H1 (cell line): ENCODE data around the gene CAMKK1. TPM values are rescaled to one million over a fixed set of nuclear protein-coding genes. Genes with fewer than 3 reads are reported as not detected.

Experiments used
- CTCF ChIA-PET: fragments of 300-600 bp; sonication (Branson Sonifier 250); formaldehyde crosslinking; loops from one replicate; lab custom pipeline; 2021; ENCODE audit not compliant: partially characterized antibody; lab: Charles Lee
- POLR2A ChIA-PET: fragments of 300-600 bp; sonication (Branson Sonifier 250); formaldehyde crosslinking; loops from one replicate; lab custom pipeline; 2021; ENCODE audit warnings: inconsistent platforms; ENCODE audit not compliant: partially characterized antibody; lab: Charles Lee
- DNase-seq, 2 experiments: peaks; one replicate each; pipeline versions ENCODE4 v3.0.0 to v3.0.0-alpha.2; 2010 to 2022; ENCODE audit warnings: low spot score in 2 of 2, low read depth in 1 of 2, mixed read lengths in 1 of 2
- FAIRE-seq: peaks from 2 replicates; lab custom pipeline; 2011; peaks lifted over from hg19 to GRCh38; lab: Jason Lieb, UNC
- H2AFZ ChIP-seq: 2 replicates; pipeline ENCODE4 v1.8.1; 2012; ENCODE audit warnings: low read length, inconsistent platforms
- H2AK5ac ChIP-seq: 2 replicates; pipeline ENCODE4 v1.6.1; 2013; ENCODE audit warnings: low read depth, low read length
- H2BK120ac ChIP-seq: replicated peaks from 2 replicates; pipeline ENCODE3; 2013; ENCODE audit warnings: low read depth, low read length, inconsistent platforms
- H2BK12ac ChIP-seq: 2 replicates; pipeline ENCODE4 v1.6.1; 2013; ENCODE audit warnings: low read depth, low read length
- H2BK15ac ChIP-seq: 2 replicates; pipeline ENCODE4 v1.6.1; 2013; ENCODE audit warnings: low read length
- H2BK20ac ChIP-seq: 2 replicates; pipeline ENCODE4 v1.6.1; 2013; ENCODE audit warnings: low read length
- H2BK5ac ChIP-seq: 2 replicates; pipeline ENCODE4 v1.6.1; 2013; ENCODE audit warnings: low read depth, low read length
- H3K14ac ChIP-seq: 2 replicates; pipeline ENCODE4 v1.6.1; 2013; ENCODE audit warnings: inconsistent platforms; ENCODE audit not compliant: insufficient read length
- H3K18ac ChIP-seq: 2 replicates; pipeline ENCODE4 v1.6.1; 2013; ENCODE audit warnings: low read length; ENCODE audit errors: extremely low read depth
- H3K23ac ChIP-seq: 2 replicates; pipeline ENCODE4 v1.6.1; 2013; ENCODE audit warnings: inconsistent platforms; ENCODE audit not compliant: insufficient read length
- H3K23me2 ChIP-seq: 2 replicates; pipeline ENCODE4 v1.6.1; 2013; ENCODE audit warnings: low read depth, low read length
- H3K27ac ChIP-seq: 2 replicates; pipeline ENCODE4 v1.6.1; 2011; ENCODE audit warnings: low read depth, low read length, inconsistent platforms
- H3K27me3 ChIP-seq, 4 experiments: replicated peaks in 1 of 4; 1 replicate in 1 of 4; 2 replicates in 3 of 4; pipeline versions ENCODE4 v1.6.1 to v1.8.1; 2011 to 2013; ENCODE audit warnings: low read length in 3 of 4, mild to moderate bottlenecking in 3 of 4, inconsistent platforms in 2 of 4, mixed read lengths in 2 of 4, moderate library complexity in 1 of 4; ENCODE audit not compliant: control insufficient read depth in 3 of 4, insufficient read depth in 3 of 4; ENCODE audit errors: extremely low read depth in 1 of 4
- H3K36me3 ChIP-seq, 4 experiments: 2 replicates each; pipeline versions ENCODE4 v1.6.1 to v1.8.1; 2011 to 2013; ENCODE audit warnings: mild to moderate bottlenecking in 4 of 4, low read length in 3 of 4, moderate library complexity in 2 of 4, control low read depth in 1 of 4, inconsistent platforms in 1 of 4; ENCODE audit not compliant: insufficient read depth in 4 of 4, control insufficient read depth in 2 of 4
- H3K4ac ChIP-seq: replicated peaks from 2 replicates; pipeline ENCODE3; 2013; ENCODE audit warnings: low read length, low read depth, mixed read lengths, inconsistent platforms; ENCODE audit not compliant: insufficient read length
- H3K4me1 ChIP-seq, 4 experiments: replicated peaks in 1 of 4; 1 replicate in 1 of 4; 2 replicates in 3 of 4; pipeline versions ENCODE4 v1.6.1 to v1.8.1; 2011 to 2013; ENCODE audit warnings: low read length in 3 of 4, inconsistent platforms in 2 of 4, mixed read lengths in 1 of 4; ENCODE audit not compliant: insufficient read depth in 4 of 4, control insufficient read depth in 3 of 4
- H3K4me2 ChIP-seq, 2 experiments: 2 replicates each; pipeline versions ENCODE4 v1.6.1 to v1.8.1; 2011 to 2013; ENCODE audit warnings: low read depth in 2 of 2, low read length in 2 of 2, control low read depth in 1 of 2, inconsistent platforms in 1 of 2, mild to moderate bottlenecking in 1 of 2; ENCODE audit not compliant: insufficient read depth in 1 of 2
- H3K4me3 ChIP-seq, 4 experiments: fragments of 200-600, 300-600 bp in 1 of 4; sonication (generic), shearing (Covaris generic), sonication (Bioruptor Twin) in 1 of 4; 2 replicates each; pipeline versions ENCODE4 v1.5.1 to v1.8.1; 2011 to 2016; ENCODE audit warnings: low read length in 4 of 4, low read depth in 3 of 4, control low read depth in 2 of 4, inconsistent platforms in 2 of 4, mild to moderate bottlenecking in 2 of 4, mixed read lengths in 1 of 4, moderate library complexity in 1 of 4; ENCODE audit not compliant: insufficient read depth in 2 of 4; ENCODE audit errors: extremely low read depth in 1 of 4
- H3K56ac ChIP-seq: replicated peaks from 2 replicates; pipeline ENCODE3; 2013; ENCODE audit warnings: low read depth, mild to moderate bottlenecking, mixed read lengths, low read length, inconsistent platforms; ENCODE audit not compliant: insufficient read length
- H3K79me1 ChIP-seq: 2 replicates; pipeline ENCODE4 v1.6.1; 2013; ENCODE audit warnings: low read depth, low read length, control low read depth
- H3K79me2 ChIP-seq, 2 experiments: 2 replicates each; pipeline versions ENCODE4 v1.6.1 to v1.8.1; 2012 to 2013; ENCODE audit warnings: low read length in 2 of 2, mild to moderate bottlenecking in 2 of 2, inconsistent platforms in 1 of 2; ENCODE audit not compliant: insufficient read depth in 2 of 2, control insufficient read depth in 1 of 2
- H3K9ac ChIP-seq, 4 experiments: replicated peaks in 1 of 4; 1 replicate in 1 of 4; 2 replicates in 3 of 4; pipeline versions ENCODE4 v1.6.1 to v1.8.1; 2011 to 2013; ENCODE audit warnings: low read depth in 3 of 4, low read length in 3 of 4, control low read depth in 2 of 4, mild to moderate bottlenecking in 2 of 4, moderate library complexity in 2 of 4, inconsistent platforms in 1 of 4; ENCODE audit errors: extremely low read depth in 1 of 4
- H3K9me3 ChIP-seq, 2 experiments: 2 replicates each; pipeline versions ENCODE4 v1.6.1 to v1.8.1; 2012 to 2013; ENCODE audit warnings: mild to moderate bottlenecking in 2 of 2, moderate library complexity in 2 of 2, control low read depth in 1 of 2, inconsistent platforms in 1 of 2, low read depth in 1 of 2, low read length in 1 of 2, mixed read lengths in 1 of 2; ENCODE audit not compliant: insufficient read depth in 2 of 2
- H4K20me1 ChIP-seq, 2 experiments: replicated peaks in 1 of 2; 2 replicates each; pipeline versions ENCODE3 to v1.8.1; 2011 to 2013; ENCODE audit warnings: inconsistent platforms in 2 of 2, low read length in 2 of 2, mild to moderate bottlenecking in 1 of 2; ENCODE audit not compliant: insufficient read depth in 2 of 2, control insufficient read depth in 1 of 2
- H4K5ac ChIP-seq: 2 replicates; pipeline ENCODE4 v1.6.1; 2013; ENCODE audit warnings: low read length, low read depth, mixed read lengths, inconsistent platforms; ENCODE audit not compliant: insufficient read length
- H4K8ac ChIP-seq: 2 replicates; pipeline ENCODE4 v1.8.0; 2013; ENCODE audit warnings: mild to moderate bottlenecking, moderate library complexity, low read length, inconsistent platforms; ENCODE audit not compliant: insufficient read depth; ENCODE audit errors: extremely low read depth
- H4K91ac ChIP-seq: replicated peaks from 2 replicates; pipeline ENCODE3; 2013; ENCODE audit warnings: low read length, mixed read lengths, inconsistent platforms; ENCODE audit not compliant: insufficient read length
- CREB1 ChIP-seq: IDR thresholded peaks from 2 replicates; pipeline ENCODE4 v1.6.1; 2012; ENCODE audit warnings: inconsistent platforms
- EP300 ChIP-seq, 2 experiments: IDR thresholded peaks; 1 replicate in 1 of 2; 2 replicates in 1 of 2; pipeline ENCODE4 v1.6.1; 2011 to 2012; ENCODE audit warnings: low read depth in 2 of 2, low read length in 2 of 2, mild to moderate bottlenecking in 2 of 2, borderline replicate concordance in 1 of 2, inconsistent platforms in 1 of 2, moderate library complexity in 1 of 2
- JUND ChIP-seq: IDR thresholded peaks from 2 replicates; pipeline ENCODE4 v1.6.1; 2011; ENCODE audit warnings: mild to moderate bottlenecking, improper control_type of control experiment, low read length
- KDM1A ChIP-seq: fragments of 200-600, 300-600 bp; sonication (generic); IDR thresholded peaks from 2 replicates; pipeline ENCODE4 v1.7.1; 2016; ENCODE audit warnings: mild to moderate bottlenecking, low read length, borderline replicate concordance
- MAFK ChIP-seq: IDR thresholded peaks from 2 replicates; pipeline ENCODE4 v1.6.1; 2012; ENCODE audit warnings: low read depth, mild to moderate bottlenecking, improper control_type of control experiment, low read length
- MAX ChIP-seq: IDR thresholded peaks from 2 replicates; pipeline ENCODE4 v1.6.1; 2012; ENCODE audit warnings: inconsistent platforms
- PHF8 ChIP-seq: fragments of 200-600 bp; sonication (generic); conservative IDR thresholded peaks from 2 replicates; pipeline ENCODE4 v1.7.1; 2012; ENCODE audit warnings: low read depth, mild to moderate bottlenecking, inconsistent platforms, low read length, moderate library complexity
- RFX5 ChIP-seq: IDR thresholded peaks from 2 replicates; pipeline ENCODE4 v1.6.1; 2011; ENCODE audit warnings: low read depth, low read length, improper control_type of control experiment, borderline replicate concordance
- RXRA ChIP-seq: IDR thresholded peaks from 2 replicates; pipeline ENCODE4 v1.6.1; 2011; ENCODE audit warnings: low read depth, mild to moderate bottlenecking, low read length, moderate library complexity; ENCODE audit not compliant: insufficient read depth
- SIRT6 ChIP-seq: IDR thresholded peaks from one replicate; pipeline ENCODE4 v1.7.1; 2012; ENCODE audit warnings: low read length, inconsistent platforms
- SP2 ChIP-seq: IDR thresholded peaks from 2 replicates; pipeline ENCODE4 v1.6.1; 2012; ENCODE audit warnings: mild to moderate bottlenecking, low read length, inconsistent platforms
- SRF ChIP-seq: IDR thresholded peaks from 2 replicates; pipeline ENCODE4 v1.6.1; 2011; ENCODE audit warnings: mild to moderate bottlenecking, low read depth, low read length, moderate library complexity
- TBP ChIP-seq: IDR thresholded peaks from 2 replicates; pipeline ENCODE4 v1.6.1; 2011; ENCODE audit warnings: low read depth, low read length, improper control_type of control experiment
- TEAD4 ChIP-seq: IDR thresholded peaks from 2 replicates; pipeline ENCODE4 v1.6.1; 2012; ENCODE audit warnings: low read depth, low read length, inconsistent platforms, mixed read lengths
- WGBS, 2 experiments: shearing (Covaris generic) in 1 of 2; methylation state at CpG; one replicate each; pipeline versions ENCODE4 v1.1.6 to v1.1.7; 2013 to 2015; ENCODE audit warnings: low lambda C conversion rate in 2 of 2, mixed read lengths in 2 of 2, inconsistent platforms in 1 of 2, low coverage in 1 of 2, missing lambda C conversion rate in 1 of 2; ENCODE audit not compliant: insufficient replicate concordance in 2 of 2, insufficient coverage in 1 of 2, insufficient read length in 1 of 2; ENCODE audit errors: extremely low coverage in 1 of 2, missing lambda C conversion rate in 1 of 2; 5-methylcytosine and 5-hydroxymethylcytosine counted together
- polyA plus RNA-seq, 7 experiments: library from polyadenylated mRNA; depleted of rRNA in 3 of 7; stranded (reverse) in 5 of 7; unstranded in 2 of 7; fragments of >200 nt in 5 of 7; fragments of 200-250 nt in 2 of 7; gene quantifications; 1 replicate in 5 of 7; 2 replicates in 1 of 7; 4 replicates in 1 of 7; pipeline versions ENCODE4 v1.2.1 to v1.2.3, GENCODE V29; 2011 to 2013; ENCODE audit warnings: missing spikeins in 2 of 7, mixed read lengths in 2 of 7
- total RNA-seq: library from RNA; stranded (reverse); fragmentation: NEBNext Ultra II Directional; extraction: Animal tissue kit (Norgen Biotek cat#: 25700); gene quantifications from 2 replicates; pipeline ENCODE4 v1.2.1, GENCODE V29; 2021

CAMKK1 gene
- total and polyA plus RNA-seq, 2 of the 8 experiments (the other 6 are each of a cell fraction or from before 2014, with no cell fraction given), result 7.1 to 7.6 TPM

DNA sequence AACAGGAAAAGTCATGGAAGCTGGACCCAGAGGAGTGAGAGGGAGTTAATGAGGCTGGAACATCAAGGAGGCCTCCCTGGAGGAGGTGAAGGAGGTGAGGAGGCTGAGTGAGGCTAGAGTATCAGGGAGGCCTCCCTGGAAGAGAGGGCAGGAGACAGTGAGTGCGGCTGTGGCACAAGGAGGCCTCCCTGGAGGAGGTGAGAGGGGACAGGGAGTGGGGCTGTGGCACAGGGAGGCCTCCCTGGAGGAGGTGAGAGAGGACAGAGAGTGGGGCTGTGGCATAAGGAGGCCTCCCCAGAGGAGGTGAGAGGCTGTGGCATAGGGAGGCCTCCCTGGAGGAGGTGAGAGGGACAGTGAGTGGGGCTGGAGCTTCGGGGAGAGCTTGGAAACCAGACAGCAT, 5.5 kb downstream of the CAMKK1 start:
- peaks cover 3 to 9% (median 5%) of the 10 kb centered on the region in 4 experiments; a peak in 5 of 8 replicates for H3K36me3 ChIP-seq
- no peak overlapping the region for H3K4me2 ChIP-seq
- H4K8ac ChIP-seq, result no peak overlapping the region; the same call in 1 of the 2 replicates
- FAIRE-seq (no peak), DNase-seq (no peak)
- H4K91ac ChIP-seq, result no peak overlapping the region
- POLR2A ChIA-PET, result no interaction called here
- H3K9me3 ChIP-seq, result no peaks in the 10 kb centered on the region
- no peak overlapping the region for H2BK20ac ChIP-seq
- CTCF ChIA-PET, result interaction anchor here (0.8 to 3.6 kb wide), 2 partner anchors 10 to 19 kb away, joined by 3 to 16 read pairs; no protein-coding TSS in a partner anchor
- no peak overlapping the region for H3K14ac ChIP-seq
- no peak overlapping the region for H3K23ac ChIP-seq
- H3K23me2 ChIP-seq, result peaks cover 7% of the 10 kb centered on the region; the same call in 1 of the 2 replicates
- H4K5ac ChIP-seq, result no peak overlapping the region
- H3K79me2 ChIP-seq, result no peaks in the 10 kb centered on the region; a peak in 1 of 4 replicates
- H4K20me1 ChIP-seq, result peaks cover 3 to 8% of the 10 kb centered on the region in 2 experiments
- H3K56ac ChIP-seq, result no peak overlapping the region
- H2AK5ac ChIP-seq, result peak overlapping the region; percentile 61; the same call in 1 of the 2 replicates
- no peak overlapping the region for H3K18ac ChIP-seq
- H2BK120ac ChIP-seq, result no peak overlapping the region
- H2BK15ac ChIP-seq, result no peak overlapping the region
- H2BK5ac ChIP-seq, result peak overlapping the region; percentile 56; the same call in 1 of the 2 replicates
- no peak overlapping the region for H3K9ac ChIP-seq
- H3K4me3 ChIP-seq, result no peak overlapping the region
- peaks cover 4% of the 10 kb centered on the region; the same call in 1 of the 2 replicates for H3K79me1 ChIP-seq
- H3K4ac ChIP-seq, result no peak overlapping the region
- no peak overlapping the region for H3K27ac ChIP-seq
- peaks cover 4 to 26% (median 17%) of the 10 kb centered on the region in 4 experiments for H3K4me1 ChIP-seq
- 74% methylated on average over 2 of the region's 2 CpGs; no CpG with 5 or more reads in 1 of the 2 experiments for WGBS, 2 experiments
- H2BK12ac ChIP-seq, result 0 out of 2 replicates have a peak overlapping the region, but pooled peaks have one; percentile 87
- no peaks in the 10 kb centered on the region; a peak in 1 of 7 replicates for H3K27me3 ChIP-seq
- H2AFZ ChIP-seq, result no peak overlapping the region
- no peak for TF ChIP-seq RXRA
- TF ChIP-seq MAX, result no peak
- TF ChIP-seq MAFK, result no peak
- TF ChIP-seq KDM1A, result no peak
- no peak for TF ChIP-seq TBP
- TF ChIP-seq EP300 (IDR thresholded peaks at IDR 0.05; ENCODE audit: borderline replicate concordance in 1 of 2, low read depth in 2 of 2, low read length in 2 of 2), result no peak
- no peak for TF ChIP-seq SIRT6
- no peak for TF ChIP-seq PHF8
- TF ChIP-seq SP2, result no peak
- TF ChIP-seq TEAD4, result no peak
- TF ChIP-seq JUND, result no peak
- TF ChIP-seq CREB1, result no peak
- TF ChIP-seq SRF, result no peak
- TF ChIP-seq RFX5, result no peak
